KOPT-K1 (cell line): ENCODE data around the gene EXOC1.
A peak's percentile ranks its signal among the peaks of the same experiment; 100 is the strongest.
"Not testable (repeated sequence)": the region's sequence is repeated elsewhere in the genome, so short reads cannot be mapped to it uniquely, and the experiment has no call there.

Source experiments
- H3K27ac ChIP-seq: fragments of 200-600 bp; sonication (generic); 2 replicates; pipeline ENCODE4 v1.5.1; 2016; ENCODE audit warnings: antibody characterized with exemption, mild to moderate bottlenecking, low read depth, low read length; ENCODE audit not compliant: poor library complexity, severe bottlenecking
- H3K36me3 ChIP-seq: fragments of 200-600 bp; sonication (generic); 2 replicates; pipeline ENCODE4 v1.5.1; 2017; ENCODE audit warnings: antibody characterized with exemption, mild to moderate bottlenecking, low read length, moderate library complexity; ENCODE audit not compliant: insufficient read depth
- H3K9me3 ChIP-seq: fragments of 200-600 bp; sonication (generic); 2 replicates; pipeline ENCODE4 v1.5.1; 2017; ENCODE audit warnings: antibody characterized with exemption, low read length, mild to moderate bottlenecking; ENCODE audit not compliant: insufficient read depth, poor library complexity, severe bottlenecking

EXOC1 gene

GRCh38 chr4:55838952-55839351 is 14.5 kb upstream of the EXOC1 start:
- no peaks in the 10 kb centered on the region for H3K36me3 ChIP-seq

GRCh38 chr4:55840956-55841355 is 12.5 kb upstream of the EXOC1 start:
- Histone ChIP-seq H3K9me3 (peaks cover 10% of the 10 kb centered on the region), H3K36me3 (no peaks in the 10 kb centered on the region), H3K27ac (no peak overlapping the region)

More at GRCh38 chr4:55838952-55839351, 14.5 kb upstream of the EXOC1 start:
- Histone ChIP-seq H3K9me3 (peaks cover 10% of the 10 kb centered on the region), H3K27ac (no peak overlapping the region)

- H3K36me3 ChIP-seq, H3K27ac ChIP-seq: not testable (repeated sequence)
- peaks cover 10% of the 10 kb centered on the region for H3K9me3 ChIP-seq
Observed at GRCh38 chr4:55841373-55842239, 11.8 kb upstream of the EXOC1 start.

- peaks cover 10% of the 10 kb centered on the region for H3K9me3 ChIP-seq
- not testable (repeated sequence) for H3K36me3 ChIP-seq, H3K27ac ChIP-seq
Observed at GRCh38 chr4:55842312-55842711, 11.1 kb upstream of the EXOC1 start.

- H3K27ac ChIP-seq: no peak overlapping the region
- no peaks in the 10 kb centered on the region for H3K36me3 ChIP-seq
- H3K9me3 ChIP-seq: no peaks in the 10 kb centered on the region
Observed at GRCh38 chr4:55849724-55850123, 3.7 kb upstream of the EXOC1 start.

- H3K27ac ChIP-seq: no peak overlapping the region
- no peaks in the 10 kb centered on the region for H3K9me3 ChIP-seq
- no peaks in the 10 kb centered on the region for H3K36me3 ChIP-seq
Observed at GRCh38 chr4:55851885-55852284, 1.6 kb upstream of the EXOC1 start.

GRCh38 chr4:55854129-55854528 is 681 bp downstream of the EXOC1 start:
- Histone ChIP-seq H3K9me3 (peaks cover 6% of the 10 kb centered on the region), H3K27ac (peak overlapping the region; percentile 79), H3K36me3 (peaks cover 9% of the 10 kb centered on the region; the same call in 1 of the 2 replicates)

- Histone ChIP-seq H3K9me3 (peaks cover 6% of the 10 kb centered on the region), H3K27ac (no peak overlapping the region), H3K36me3 (peaks cover 34% of the 10 kb centered on the region)
Observed at GRCh38 chr4:55857586-55857985, 4.1 kb downstream of the EXOC1 start.

- no peak overlapping the region for H3K27ac ChIP-seq
- peaks cover 6% of the 10 kb centered on the region for H3K9me3 ChIP-seq
- peaks cover 51% of the 10 kb centered on the region for H3K36me3 ChIP-seq
Observed at GRCh38 chr4:55859711-55860110, 6.3 kb downstream of the EXOC1 start.

GRCh38 chr4:55864577-55865223 is 11.3 kb downstream of the EXOC1 start:
- Histone ChIP-seq H3K9me3 (no peaks in the 10 kb centered on the region), H3K27ac (no peak overlapping the region), H3K36me3 (peaks cover 75% of the 10 kb centered on the region)

- Histone ChIP-seq H3K36me3 (peaks cover 75% of the 10 kb centered on the region), H3K27ac (no peak overlapping the region), H3K9me3 (no peaks in the 10 kb centered on the region)
Observed at GRCh38 chr4:55865228-55865806, 11.9 kb downstream of the EXOC1 start.

- Histone ChIP-seq H3K27ac (no peak overlapping the region), H3K36me3 (peaks cover 77% of the 10 kb centered on the region), H3K9me3 (no peaks in the 10 kb centered on the region)
Observed at GRCh38 chr4:55866290-55866907, 13.0 kb downstream of the EXOC1 start.

GRCh38 chr4:55866973-55867574 is 13.6 kb downstream of the EXOC1 start:
- Histone ChIP-seq H3K9me3 (no peaks in the 10 kb centered on the region), H3K27ac (no peak overlapping the region), H3K36me3 (peaks cover 80% of the 10 kb centered on the region)

- H3K27ac ChIP-seq: no peak overlapping the region
- no peaks in the 10 kb centered on the region for H3K9me3 ChIP-seq
- H3K36me3 ChIP-seq: peaks cover 79% of the 10 kb centered on the region
Observed at GRCh38 chr4:55868581-55869090, 15.2 kb downstream of the EXOC1 start.
